ENCODE results near the gene EML6.
"Not testable (repeated sequence)": the region's sequence is repeated elsewhere in the genome, so short reads cannot be mapped to it uniquely, and the experiment has no call there.

Gene EML6

DNA sequence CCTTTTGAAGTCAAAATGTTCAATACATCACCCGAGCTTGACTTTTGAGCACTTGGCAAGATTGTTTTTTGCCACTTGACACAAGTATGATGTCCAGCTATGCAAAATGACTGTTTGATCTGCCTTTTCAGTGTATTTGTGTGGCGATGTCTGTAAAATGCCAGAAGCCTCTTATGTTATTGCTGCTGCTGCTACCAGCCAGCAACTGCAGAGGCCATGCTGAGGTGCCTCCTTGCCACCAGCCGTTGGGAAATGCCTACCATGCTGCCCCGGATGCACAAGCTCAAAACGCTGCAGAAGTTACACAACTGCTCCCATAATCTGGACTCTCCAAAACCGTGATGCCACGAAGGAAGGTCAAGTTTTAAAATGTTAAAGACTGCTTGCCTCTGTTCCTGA is 246.5 kb downstream of the EML6 start:
- no peak for DNase-seq

DNA sequence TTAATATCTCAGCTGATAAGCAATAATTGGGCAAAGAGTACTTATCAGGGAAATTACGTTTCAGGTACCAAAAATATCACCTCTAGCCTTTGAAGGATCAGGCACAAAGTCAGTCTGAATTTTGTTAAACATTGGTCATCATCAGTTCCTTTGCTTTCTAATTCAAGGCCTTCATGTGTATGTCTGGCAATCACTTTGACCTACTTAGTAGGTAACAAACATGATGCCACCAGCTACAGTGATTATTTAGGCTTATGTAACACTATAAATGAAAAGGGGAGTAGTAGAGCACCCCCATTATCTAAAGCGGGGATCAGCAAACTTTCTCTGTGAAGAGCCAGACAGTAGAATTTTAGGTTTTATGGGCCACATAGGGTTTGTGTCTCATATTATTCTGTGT is 251.7 kb downstream of the EML6 start:
- DNase-seq, result no peak

DNA sequence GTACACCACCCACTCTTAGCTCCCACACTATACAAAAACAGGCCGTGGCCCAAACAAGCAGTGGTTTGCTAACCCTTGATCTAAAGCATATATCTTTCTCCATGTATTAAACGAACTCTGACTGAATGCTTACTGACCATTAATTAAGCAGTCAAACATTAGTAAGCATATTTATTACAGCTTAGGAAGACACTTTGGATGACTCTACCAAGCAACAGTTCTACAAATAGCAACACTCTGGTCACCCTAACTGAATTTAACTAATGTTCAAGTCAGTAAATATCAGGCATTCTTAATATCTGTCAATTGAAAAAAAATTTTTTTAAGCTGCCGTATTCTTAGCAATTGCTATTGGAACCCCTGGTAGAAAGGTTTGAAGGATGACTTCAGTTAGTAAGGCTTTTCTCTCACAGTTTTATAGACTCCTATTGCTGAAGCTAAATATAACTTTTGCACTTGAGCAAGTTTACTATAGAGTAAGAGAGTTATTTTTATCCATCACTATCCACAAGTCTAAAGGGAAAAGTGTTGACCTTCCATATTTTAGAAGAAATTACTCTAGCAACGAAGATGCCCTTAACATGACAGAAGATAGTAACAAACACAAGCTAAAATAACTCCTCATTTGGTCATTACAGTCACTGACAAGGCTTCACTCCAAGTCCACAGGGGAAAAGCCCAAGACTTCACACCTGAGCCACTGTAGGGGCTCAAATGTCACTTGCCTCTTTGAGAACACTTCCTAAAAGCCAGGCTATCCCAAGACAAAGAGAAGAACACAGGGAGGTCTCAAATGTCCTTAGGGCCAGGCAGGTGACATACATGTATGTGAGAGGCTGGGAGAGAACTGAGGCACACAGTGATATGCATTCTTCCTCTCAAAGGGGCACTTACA is 252.4 kb downstream of the EML6 start:
- DNase-seq, result no peak

DNA sequence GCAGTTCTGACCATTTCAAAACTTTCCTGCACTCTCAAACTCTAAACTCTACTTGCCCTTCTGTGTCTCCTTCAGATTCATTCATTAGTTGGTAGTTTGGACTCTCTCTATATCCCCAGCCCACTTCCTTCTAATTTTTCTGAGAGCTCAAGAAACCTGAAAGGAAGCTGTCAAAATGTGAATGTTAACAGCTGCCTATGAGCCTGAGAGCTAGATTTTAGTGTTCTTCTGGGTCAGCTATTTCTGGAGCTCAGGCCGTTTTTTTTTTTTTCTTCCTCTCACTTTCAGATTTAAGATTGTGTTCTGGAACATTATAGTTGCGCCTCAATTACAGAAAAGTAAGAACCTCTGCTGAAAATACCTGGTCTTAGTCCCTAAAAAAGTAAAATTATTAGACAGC is 253.7 kb downstream of the EML6 start:
- DNase-seq, result no peak

DNA sequence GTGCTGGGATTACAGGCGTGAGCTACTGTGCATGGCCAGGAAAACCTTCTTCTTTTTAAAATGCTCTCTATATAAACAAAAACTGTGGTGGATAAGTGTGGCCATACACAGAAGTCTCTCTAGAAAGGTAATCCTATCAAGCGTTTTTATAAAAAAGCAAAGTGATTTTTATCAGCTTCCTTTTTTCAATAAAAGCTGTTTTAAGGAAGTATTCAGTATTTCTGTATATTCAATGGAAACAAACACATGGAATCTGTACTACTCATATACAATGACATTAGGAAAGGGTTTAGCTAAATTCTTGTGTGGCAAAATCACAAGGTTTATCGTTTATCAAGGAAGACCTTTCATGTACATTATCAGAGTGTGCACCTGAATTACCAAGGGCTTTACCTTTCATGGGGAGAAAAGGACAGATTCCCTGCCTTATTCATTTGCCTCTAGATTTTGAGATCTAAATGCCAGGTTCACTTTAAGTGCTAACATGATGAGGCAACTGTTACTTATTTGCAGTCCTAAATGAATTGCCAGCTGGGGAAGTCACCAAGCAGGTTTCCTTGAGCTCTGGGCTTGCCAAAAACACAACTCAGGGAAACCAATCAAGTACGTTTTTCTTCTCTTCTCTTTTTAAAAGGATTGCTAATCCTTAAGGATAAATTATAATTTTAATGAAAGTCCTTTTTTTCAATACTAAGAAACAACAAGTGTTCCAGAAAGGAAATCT is 256.0 kb downstream of the EML6 start:
- no peak for DNase-seq

DNA sequence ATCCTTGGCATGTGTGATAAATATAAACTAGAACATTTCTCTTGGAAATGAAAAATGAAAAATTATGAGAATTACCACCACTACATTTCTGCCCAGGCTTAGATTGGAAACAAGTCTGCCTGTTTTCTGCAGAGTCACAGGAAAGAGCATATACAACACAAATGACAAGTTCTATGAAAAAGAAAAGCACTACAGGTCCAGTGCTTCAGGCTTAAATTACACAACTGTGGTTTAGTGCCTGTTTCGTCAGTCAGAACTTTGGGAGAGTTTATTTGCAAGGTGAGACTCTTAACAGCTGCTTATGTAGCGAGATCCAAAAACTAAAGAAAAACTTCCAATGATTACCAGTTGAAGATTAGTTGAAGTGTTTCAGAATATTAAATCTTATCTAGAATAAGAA is 257.9 kb downstream of the EML6 start:
- no peak for DNase-seq

DNA sequence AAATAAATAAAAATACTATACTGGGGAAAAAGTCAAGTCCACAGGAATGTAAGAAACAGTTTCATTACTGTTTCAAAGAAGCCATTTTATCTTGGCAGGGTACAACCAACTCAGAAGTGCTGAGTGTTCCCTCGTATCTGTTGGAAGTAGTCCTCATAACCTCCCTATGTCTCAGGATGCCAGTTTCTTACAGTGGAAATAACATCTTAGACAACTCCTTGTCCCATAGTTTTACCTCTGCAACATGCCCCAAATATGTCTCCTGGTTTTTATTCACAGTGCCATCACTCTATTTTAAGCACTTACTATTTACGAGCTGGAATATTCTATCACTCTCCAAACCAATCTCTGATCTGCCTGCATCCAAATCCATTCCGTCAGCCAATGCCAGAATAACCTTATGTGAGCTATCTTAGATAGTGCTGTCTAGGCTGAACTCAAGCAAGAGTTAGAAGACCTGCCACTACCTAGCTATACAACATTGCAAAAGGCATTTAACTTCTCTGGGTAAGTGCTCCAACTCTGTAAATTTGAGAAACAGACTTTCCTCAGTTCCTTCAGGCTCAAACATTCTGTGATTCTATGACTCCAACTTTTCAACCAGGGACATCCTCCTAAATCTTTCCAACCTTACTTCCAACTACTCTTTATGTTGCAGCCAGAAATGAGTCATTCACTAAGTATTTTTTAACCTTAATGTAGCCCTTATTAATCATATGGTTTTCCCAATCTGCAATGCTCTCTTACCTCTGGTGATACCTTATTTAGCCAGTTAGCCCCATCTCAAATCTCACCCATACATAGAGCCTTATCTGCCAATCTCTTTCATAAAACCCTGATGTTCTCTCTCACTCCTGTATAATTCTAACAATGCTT is 260.1 kb downstream of the EML6 start:
- DNase-seq, result no peak

DNA sequence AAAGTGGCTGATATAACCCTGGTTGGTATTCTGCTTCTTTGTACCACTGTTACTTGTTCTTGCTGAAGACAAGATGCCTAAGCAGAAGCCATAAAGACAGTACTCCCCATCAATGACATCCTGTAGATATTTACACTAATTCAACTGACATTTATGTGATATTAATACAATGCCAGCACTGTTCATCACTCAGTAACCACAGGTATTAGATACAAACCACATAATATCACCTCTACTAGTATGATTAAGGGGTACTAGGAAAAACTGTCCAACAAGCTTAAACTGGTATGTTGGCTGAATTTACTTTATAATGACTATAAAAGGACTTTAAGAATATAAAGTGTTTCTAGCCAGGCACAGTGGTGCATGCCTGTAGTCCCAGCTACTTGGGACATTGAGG is 261.0 kb downstream of the EML6 start:
- no peak for DNase-seq

DNA sequence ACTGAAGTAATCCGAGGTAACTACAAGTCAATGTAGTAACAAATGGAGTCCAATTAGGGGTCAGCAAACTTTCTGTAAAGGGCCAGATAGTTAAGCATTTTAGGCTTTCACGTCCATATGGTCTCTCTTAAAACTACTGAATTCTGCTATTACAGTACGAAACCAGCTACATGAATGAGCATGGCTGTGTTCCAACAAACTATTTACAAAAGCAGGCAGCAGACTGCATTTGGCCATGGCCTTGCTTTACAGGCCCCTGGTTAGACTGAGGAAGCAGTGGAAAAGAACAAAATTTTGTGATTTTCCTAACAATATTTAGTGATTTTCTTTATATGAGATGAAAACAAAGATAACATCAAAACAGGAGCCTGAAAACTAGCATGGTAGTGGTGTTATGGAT is 262.8 kb downstream of the EML6 start:
- peak; percentile 17 to 44 for DNase-seq

DNA sequence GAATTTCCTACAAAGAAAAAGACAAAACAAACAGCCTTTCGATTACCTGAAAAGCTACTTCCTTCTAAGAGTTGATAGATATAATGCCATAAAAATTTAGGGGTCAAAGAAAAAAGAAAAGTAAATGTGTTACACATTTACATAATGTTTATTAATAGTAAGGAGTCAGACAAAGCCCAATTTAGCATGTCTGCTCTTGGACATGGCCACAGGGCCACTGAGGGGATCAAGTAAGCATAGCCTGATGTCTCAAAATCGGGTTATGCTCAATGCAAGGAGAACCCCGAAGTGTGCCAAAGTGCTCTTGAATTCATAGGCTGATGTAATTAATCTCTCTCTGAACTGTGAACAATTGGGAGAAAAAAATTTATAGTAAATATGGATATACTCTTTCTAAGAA is 265.1 kb downstream of the EML6 start:
- DNase-seq, result no peak

DNA sequence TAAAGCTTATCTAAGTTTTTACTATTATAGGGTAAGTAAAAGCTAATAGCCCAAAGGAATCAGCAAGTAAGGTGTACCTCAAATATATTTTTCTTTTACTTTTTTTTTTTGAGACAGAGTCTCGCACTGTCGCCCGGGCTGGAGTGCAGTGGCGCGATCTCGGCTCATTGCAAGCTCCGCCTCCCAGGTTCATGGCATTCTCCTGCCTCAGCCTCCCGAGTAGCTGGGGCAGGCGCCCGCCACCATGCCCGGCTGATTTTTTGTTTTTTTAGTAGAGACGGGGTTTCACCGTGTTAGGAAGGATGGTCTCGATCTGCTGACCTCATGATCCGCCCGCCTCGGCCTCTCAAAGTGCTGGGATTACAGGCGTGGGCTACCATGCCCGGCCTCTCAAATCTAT is 267.2 kb downstream of the EML6 start:
- DNase-seq, result not testable (repeated sequence)

DNA sequence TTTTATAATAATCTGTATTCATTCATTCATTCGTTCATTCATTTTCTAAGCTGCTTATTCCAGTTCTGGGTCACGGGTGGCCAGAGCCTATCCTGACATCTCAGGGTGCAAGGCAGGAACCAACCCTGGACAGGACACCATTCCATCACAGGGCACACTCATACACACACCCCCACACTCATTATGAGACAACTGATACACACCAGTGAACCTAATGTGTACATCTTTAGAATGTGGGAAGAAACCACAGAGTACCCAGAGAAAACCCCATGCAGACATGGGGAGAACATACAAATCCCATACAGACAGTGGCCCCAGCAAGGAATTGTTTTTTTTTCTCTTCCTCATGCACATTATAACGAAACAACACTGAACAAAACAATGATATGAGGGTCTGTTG is 272.1 kb downstream of the EML6 start:
- DNase-seq, result no peak

DNA sequence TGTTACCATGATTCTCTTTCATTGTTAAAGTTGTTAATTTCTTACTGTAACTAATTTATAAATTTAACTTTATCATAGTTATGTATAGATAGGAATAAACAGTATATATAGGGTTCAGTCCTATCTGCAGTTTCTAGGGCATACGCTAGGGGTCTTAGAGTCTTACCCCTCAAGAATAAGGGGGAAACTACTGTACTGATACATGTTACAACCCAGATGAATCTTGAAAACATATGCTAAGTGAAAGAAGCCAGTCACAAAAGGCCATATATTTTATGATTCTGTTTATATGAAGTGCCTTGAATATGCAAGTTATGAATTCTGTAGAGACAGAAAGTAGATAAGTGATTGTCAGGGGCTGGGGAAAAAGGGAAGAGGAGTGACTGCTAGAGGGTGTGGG is 274.4 kb downstream of the EML6 start:
- no peak for DNase-seq

DNA sequence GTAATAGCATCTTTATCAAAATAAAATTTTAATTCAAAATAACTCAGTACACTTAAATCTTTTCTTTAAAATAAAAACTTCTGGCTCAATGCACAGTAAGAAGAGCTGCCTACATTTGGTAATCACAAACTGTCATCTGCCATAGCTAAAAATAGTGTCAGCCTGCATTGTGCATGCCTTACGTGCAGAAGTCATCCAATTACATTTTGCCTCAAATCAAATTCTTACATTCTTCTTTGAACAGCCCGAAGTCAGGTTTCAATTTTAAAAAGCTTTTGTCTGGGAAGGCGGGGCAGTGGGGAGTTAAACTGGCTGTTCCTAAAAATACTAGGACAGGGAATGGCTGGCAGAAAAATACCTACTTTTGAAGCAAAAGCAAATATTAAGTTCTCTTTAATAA is 275.7 kb downstream of the EML6 start:
- DNase-seq, result peak in 1 of 2 experiments; percentile 8

DNA sequence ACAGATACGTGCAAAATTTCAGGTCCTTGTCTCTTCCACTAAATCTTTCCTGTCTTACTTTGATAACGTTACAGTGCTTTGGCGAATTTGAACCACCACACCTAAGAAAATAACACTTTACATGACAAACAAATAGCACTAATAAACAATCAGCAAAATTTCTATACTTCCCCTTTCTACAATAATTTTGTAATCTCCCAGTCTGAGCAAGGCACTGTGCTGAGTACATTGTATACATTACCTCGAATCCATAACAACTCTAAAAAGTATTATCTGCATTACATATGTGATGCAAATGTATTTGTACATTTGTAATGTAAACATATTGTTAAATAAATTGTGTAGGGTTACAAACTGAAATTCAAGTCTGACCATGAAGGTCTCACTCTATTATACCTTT is 276.9 kb downstream of the EML6 start:
- DNase-seq, result no peak

DNA sequence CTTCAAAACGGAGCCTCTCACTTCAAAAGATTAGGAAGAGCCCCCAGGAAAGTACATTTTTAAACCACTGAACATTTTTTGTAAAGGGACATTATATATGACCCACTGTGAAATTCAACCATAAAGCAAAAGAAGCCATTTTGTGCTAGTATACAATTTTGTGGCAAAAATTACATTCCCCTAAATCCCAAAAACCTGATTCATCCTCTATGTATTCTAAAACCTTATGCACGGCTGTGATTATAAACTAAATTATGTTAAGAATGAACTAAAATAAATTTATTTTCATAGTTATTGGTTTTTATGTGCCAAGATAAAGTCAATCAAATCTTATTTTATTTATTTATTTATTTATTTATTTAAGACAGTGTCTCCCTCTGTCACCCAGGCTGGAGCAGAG is 278.3 kb downstream of the EML6 start:
- no peak for DNase-seq

DNA sequence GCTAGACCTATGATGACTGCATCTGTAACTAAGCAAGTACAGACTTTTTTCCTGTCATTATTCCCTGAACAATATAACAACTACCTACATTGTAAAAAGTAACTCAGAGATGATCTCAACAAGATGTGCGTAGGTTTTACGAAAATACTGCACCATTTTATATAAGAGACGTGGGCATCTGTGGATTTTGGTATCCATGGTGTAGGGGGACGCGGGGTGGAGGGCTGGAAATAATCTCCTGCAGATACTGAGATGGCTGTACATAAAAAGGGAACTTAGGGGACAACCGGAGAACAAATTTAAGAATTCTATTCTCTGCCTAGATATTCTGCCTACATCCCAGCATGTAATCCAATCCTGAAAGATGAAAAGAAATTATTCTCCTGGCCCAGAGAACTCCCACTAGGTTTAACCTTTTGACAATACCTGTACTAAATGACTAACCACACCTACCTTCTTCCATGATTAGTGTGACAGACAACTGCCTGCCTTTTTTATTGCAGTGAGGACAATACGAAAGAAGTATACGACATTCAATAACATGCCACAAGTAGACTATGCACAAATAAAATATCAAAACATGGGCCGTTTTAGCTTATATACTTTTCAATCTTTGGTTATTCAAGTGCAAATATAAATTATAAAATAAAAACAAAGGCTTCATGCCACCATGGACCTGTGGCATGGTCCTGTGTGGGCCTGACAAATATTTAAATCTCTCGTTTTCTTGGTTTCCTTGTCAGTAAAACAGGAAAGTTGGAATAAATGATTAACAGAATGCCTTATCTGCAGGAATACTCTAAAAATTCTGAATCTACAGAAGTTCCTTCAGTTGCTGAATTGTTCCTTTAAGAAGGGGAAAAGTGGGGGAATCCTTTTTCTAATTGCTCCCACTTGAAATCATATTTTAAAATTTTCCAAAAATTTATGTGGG is 280.5 kb downstream of the EML6 start:
- no peak for DNase-seq

DNA sequence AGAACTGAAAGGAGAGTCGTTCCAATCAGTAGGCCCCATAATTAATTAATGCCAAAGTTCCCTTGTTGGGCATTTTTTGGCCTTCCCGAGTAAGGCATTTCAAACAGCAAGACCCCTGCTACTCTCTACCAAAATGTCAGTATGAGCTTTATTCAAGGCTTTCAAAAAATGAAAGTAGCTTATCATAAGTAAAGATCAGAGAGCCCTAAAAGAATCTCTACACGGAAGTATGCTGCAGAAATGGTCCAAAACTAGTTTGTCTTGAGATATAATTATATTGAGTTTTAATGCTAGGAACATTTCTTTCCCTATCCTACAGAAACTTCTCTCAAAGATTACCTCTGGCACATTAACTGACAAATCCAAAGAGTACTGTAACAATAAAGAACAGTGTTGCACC is 282.8 kb downstream of the EML6 start:
- DNase-seq, result no peak

DNA sequence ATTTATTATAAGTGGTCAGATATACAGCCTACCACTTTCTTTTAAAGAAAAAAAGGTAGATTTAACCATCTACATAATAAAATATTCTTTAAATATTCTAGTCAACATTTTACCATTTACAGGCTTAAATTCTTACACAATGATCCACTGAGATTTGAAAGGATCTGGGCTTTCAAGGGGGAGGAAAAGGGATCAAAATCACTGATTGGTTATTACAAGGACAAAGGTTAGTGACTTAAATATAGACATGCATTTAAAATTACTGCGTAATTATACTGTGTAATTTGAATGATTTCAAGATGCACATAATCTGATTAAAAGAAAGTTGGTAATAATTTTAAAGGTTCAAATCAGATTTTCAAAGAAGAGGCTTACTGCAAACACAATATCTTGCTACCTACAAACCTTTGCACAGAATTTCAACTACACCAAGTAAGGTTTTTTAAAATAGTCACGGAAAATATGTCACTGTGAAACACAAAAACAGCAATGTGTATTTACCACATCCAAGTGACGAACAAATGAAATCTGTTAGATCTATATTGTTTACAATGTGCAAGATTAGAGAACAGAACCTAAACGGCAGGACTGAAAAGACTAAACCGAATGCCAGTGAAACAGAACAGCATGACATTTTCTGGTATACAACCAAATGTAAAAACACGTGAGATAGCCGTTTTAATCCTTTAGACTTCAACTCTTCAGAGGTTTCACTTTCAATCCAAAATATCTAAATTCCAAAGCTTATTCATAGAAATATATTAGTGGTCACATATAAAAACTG is 286.0 kb downstream of the EML6 start:
- no peak for DNase-seq

DNA sequence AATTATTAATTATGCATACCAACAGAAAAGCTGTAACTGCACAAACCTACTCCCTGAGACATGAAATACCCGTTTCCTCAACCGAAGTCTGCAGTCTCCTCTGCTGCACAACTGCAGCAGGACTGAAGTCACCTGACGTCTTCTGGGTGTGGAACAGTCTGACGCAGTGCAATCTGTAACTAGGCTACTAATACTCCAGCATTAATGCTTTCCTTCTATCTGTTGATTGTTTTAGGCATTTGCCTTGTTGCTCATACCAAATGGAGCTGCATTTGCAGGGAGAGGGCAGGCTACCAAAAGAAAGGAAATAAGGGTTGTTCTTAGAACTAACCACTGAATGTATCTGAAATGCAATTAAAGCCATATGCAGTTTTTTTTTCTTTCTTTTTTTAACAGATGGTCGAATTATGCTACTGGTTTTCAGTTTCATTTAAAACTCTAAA is 286.7 kb downstream of the EML6 start:
- DNase-seq, result peak; percentile 2 to 58

DNA sequence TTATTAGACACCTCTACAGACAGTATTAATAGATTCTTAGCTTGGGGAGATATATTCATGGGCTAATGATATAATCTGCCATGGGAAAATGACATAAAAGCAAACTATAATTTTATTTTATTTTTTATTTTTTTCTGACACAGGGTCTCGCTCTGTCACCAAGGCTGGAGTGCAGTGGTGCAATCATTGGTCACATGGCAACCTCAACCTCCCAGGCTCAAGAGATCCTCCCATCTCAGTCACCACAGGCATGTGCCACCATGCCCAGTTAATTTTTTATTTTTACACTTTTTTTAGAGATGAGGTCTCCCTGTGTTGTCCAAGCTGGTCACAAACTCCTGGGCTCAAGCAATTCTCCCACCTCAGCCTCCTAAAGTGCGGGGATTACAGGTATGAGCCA is 287.5 kb downstream of the EML6 start:
- DNase-seq, result no peak

All from NCI-H2081 (cell line).